GM12873 (cell line): ENCODE results near the gene TNFRSF6B.

Experiments used
- CTCF ChIP-seq: IDR thresholded peaks from 2 replicates; pipeline ENCODE4 v1.5.1; 2012; ENCODE audit warnings: low read depth, mild to moderate bottlenecking, moderate library complexity, low read length, control low read depth; ENCODE audit not compliant: insufficient read depth; ENCODE audit errors: missing control alignments

The TNFRSF6B gene

DNA sequence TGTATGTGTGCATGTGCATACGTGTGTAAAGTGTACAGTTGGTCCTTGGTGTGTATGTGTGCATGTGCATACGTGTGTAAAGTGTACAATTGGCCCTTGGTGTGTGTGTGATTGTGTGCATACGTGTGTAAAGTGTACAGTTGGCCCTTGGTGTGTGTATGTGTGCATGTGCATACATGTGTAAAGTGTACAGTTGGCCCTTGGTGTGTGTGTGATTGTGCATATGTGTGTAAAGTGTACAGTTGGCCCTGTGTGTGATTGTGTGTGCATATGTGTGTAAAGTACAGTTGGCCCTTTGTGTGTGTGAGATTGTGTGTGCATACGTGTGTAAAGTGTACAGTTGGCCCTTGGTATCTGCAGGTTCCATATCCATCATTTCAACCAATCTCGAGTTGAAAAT, 35.0 kb downstream of the TNFRSF6B start:
- TF ChIP-seq CTCF = no peak

- no peak for TF ChIP-seq CTCF
These were observed 36.0 kb downstream of the TNFRSF6B start for GRCh38 chr20:63732118-63733095.

DNA sequence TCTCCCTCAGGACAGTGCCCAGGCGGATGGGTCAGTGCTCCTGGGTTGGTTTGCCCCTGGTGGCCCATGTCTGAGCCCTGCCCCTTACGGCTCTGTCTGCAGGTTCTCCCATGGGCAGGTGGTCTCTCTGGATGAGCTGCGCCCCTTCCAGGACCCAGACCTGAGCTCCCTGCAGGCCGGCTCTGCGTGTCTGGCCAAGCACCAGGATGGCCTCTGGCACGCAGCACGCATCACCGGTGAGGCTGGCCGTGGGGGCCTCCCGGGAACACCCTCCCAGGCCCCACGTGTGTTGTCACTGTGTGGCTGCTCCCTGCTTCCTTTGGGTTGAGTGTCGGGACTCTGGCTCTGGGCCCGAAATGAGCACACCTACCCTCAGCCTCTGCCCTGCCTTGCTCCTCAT, 36.7 kb downstream of the TNFRSF6B start:
- no peak for TF ChIP-seq CTCF

DNA sequence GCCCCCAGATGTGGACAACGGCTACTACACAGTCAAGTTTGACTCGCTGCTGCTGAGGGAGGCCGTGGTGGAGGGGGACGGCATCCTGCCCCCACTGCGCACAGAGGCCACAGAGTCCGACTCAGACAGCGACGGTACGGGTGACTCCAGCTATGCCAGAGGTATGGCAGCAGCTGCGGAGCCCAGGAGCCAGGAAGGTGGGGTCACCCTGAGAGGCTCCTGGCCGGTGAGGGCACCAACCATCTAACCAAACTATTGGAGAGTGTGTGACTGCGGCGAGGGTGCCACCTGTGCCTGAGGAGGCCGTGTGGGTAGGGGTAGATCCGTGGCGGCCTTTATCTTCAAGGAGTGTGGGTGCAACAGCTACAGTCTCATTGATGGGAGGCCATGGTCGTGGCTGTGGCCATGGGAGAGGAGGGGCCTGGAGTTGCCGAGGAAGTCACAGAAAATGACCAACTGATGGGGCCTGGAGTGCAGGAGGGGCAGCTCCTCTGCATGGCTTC, 37.2 kb downstream of the TNFRSF6B start:
- no peak for TF ChIP-seq CTCF

GRCh38 chr20:63734111-63734945, 37.9 kb downstream of the TNFRSF6B start:
- TF ChIP-seq CTCF = no peak

GRCh38 chr20:63734946-63735858, 38.8 kb downstream of the TNFRSF6B start:
- TF ChIP-seq CTCF = no peak
